Measurements from ENCODE around the gene FAT1. TPM values are rescaled to one million over a fixed set of nuclear protein-coding genes. Genes with fewer than 3 reads are reported as not detected.
"Not testable (repeated sequence)": the region's sequence is repeated elsewhere in the genome, so short reads cannot be mapped to it uniquely, and the experiment has no call there.

FAT1 gene
- total RNA-seq, 2 experiments from 2014 or later = not detected

- intact Hi-C loops (cut with micrococcal nuclease) = no loop called here
- Mint-ChIP-seq H3K4me1 (ENCODE audit: low read depth) (no peaks in the 10 kb centered on the region), H3K4me3 (no peak overlapping the region), H3K36me3 (no peaks in the 10 kb centered on the region), H3K9me3 (no peaks in the 10 kb centered on the region), H3K27me3 (no peaks in the 10 kb centered on the region), H3K27ac (no peak overlapping the region)
- DNase-seq = no peak
- ChIA-PET CTCF (no interaction called here), POLR2A (no interaction called here)
Observed at GRCh38 chr4:186676531-186677161, 47.0 kb downstream of the FAT1 start.

GRCh38 chr4:186669735-186670134 lies 53.9 kb downstream of the FAT1 start:
- no peaks in the 10 kb centered on the region for H3K36me3 Mint-ChIP-seq
- H3K4me3 Mint-ChIP-seq = no peak overlapping the region
- H3K9me3 Mint-ChIP-seq = peaks cover 4% of the 10 kb centered on the region
- intact Hi-C loops (cut with micrococcal nuclease) = no loop called here
- no peak overlapping the region for H3K27ac Mint-ChIP-seq
- ChIA-PET CTCF (no interaction called here), POLR2A (no interaction called here)
- no peaks in the 10 kb centered on the region for H3K27me3 Mint-ChIP-seq
- no peaks in the 10 kb centered on the region for H3K4me1 Mint-ChIP-seq (ENCODE audit: low read depth)
- DNase-seq = no peak

GRCh38 chr4:186669159-186669731 lies 54.4 kb downstream of the FAT1 start:
- Mint-ChIP-seq H3K4me3 (no peak overlapping the region), H3K4me1 (ENCODE audit: low read depth) (no peaks in the 10 kb centered on the region), H3K27ac (no peak overlapping the region), H3K9me3 (peaks cover 4% of the 10 kb centered on the region), H3K27me3 (no peaks in the 10 kb centered on the region), H3K36me3 (no peaks in the 10 kb centered on the region)
- no peak for DNase-seq
- intact Hi-C loops (cut with micrococcal nuclease) = no loop called here
- CTCF ChIA-PET = no interaction called here
- POLR2A ChIA-PET = no interaction called here

GRCh38 chr4:186666750-186667149 lies 56.9 kb downstream of the FAT1 start:
- no peak overlapping the region for H3K4me3 Mint-ChIP-seq
- intact Hi-C loops (cut with micrococcal nuclease) = no loop called here
- CTCF ChIA-PET = no interaction called here
- H3K27ac Mint-ChIP-seq = no peak overlapping the region
- no peaks in the 10 kb centered on the region for H3K27me3 Mint-ChIP-seq
- no peak for DNase-seq
- H3K36me3 Mint-ChIP-seq = no peaks in the 10 kb centered on the region
- H3K4me1 Mint-ChIP-seq (ENCODE audit: low read depth) = no peaks in the 10 kb centered on the region
- POLR2A ChIA-PET = no interaction called here
- H3K9me3 Mint-ChIP-seq = peaks cover 4% of the 10 kb centered on the region

GRCh38 chr4:186666252-186666651 lies 57.4 kb downstream of the FAT1 start:
- CTCF ChIA-PET = no interaction called here
- no peaks in the 10 kb centered on the region for H3K27me3 Mint-ChIP-seq
- DNase-seq = no peak
- POLR2A ChIA-PET = no interaction called here
- peaks cover 4% of the 10 kb centered on the region for H3K9me3 Mint-ChIP-seq
- intact Hi-C loops (cut with micrococcal nuclease) = no loop called here
- H3K4me1 Mint-ChIP-seq (ENCODE audit: low read depth) = no peaks in the 10 kb centered on the region
- H3K27ac Mint-ChIP-seq = no peak overlapping the region
- no peak overlapping the region for H3K4me3 Mint-ChIP-seq
- no peaks in the 10 kb centered on the region for H3K36me3 Mint-ChIP-seq

GRCh38 chr4:186660403-186660802 lies 63.3 kb downstream of the FAT1 start:
- DNase-seq = no peak
- POLR2A ChIA-PET = no interaction called here
- CTCF ChIA-PET = no interaction called here
- Mint-ChIP-seq H3K27ac (no peak overlapping the region), H3K36me3 (no peaks in the 10 kb centered on the region), H3K4me1 (ENCODE audit: low read depth) (no peaks in the 10 kb centered on the region), H3K9me3 (no peaks in the 10 kb centered on the region), H3K4me3 (no peak overlapping the region), H3K27me3 (no peaks in the 10 kb centered on the region)
- intact Hi-C loops (cut with micrococcal nuclease) = no loop called here

- CTCF ChIA-PET = no interaction called here
- Mint-ChIP-seq H3K27me3 (no peaks in the 10 kb centered on the region), H3K4me1 (ENCODE audit: low read depth) (no peaks in the 10 kb centered on the region), H3K9me3 (no peaks in the 10 kb centered on the region), H3K4me3 (no peak overlapping the region), H3K27ac (no peak overlapping the region), H3K36me3 (no peaks in the 10 kb centered on the region)
- POLR2A ChIA-PET = no interaction called here
- DNase-seq = no peak
- intact Hi-C loops (cut with micrococcal nuclease) = no loop called here
Observed at GRCh38 chr4:186659935-186660334, 63.7 kb downstream of the FAT1 start.

- CTCF ChIA-PET, H3K4me3 Mint-ChIP-seq: not testable (repeated sequence)
Observed at GRCh38 chr4:186659456-186659855, 64.2 kb downstream of the FAT1 start.

GRCh38 chr4:186658657-186659056 lies 65.0 kb downstream of the FAT1 start:
- ChIA-PET CTCF (no interaction called here), POLR2A (no interaction called here)
- Mint-ChIP-seq H3K36me3 (no peaks in the 10 kb centered on the region), H3K27ac (no peak overlapping the region), H3K27me3 (no peaks in the 10 kb centered on the region), H3K4me1 (ENCODE audit: low read depth) (no peaks in the 10 kb centered on the region), H3K4me3 (no peak overlapping the region), H3K9me3 (no peaks in the 10 kb centered on the region)
- intact Hi-C loops (cut with micrococcal nuclease) = no loop called here
- DNase-seq = no peak

More at GRCh38 chr4:186659456-186659855, 64.2 kb downstream of the FAT1 start:
- H3K27ac Mint-ChIP-seq; H3K27me3 Mint-ChIP-seq; intact Hi-C loops (cut with micrococcal nuclease); POLR2A ChIA-PET; DNase-seq; H3K4me1 Mint-ChIP-seq (ENCODE audit: low read depth); H3K36me3 Mint-ChIP-seq; H3K9me3 Mint-ChIP-seq: not testable (repeated sequence)

GRCh38 chr4:186657764-186658163 lies 65.9 kb downstream of the FAT1 start:
- H3K27me3 Mint-ChIP-seq = no peaks in the 10 kb centered on the region
- H3K4me1 Mint-ChIP-seq (ENCODE audit: low read depth) = no peaks in the 10 kb centered on the region
- intact Hi-C loops (cut with micrococcal nuclease) = no loop called here
- no peak for DNase-seq
- CTCF ChIA-PET = no interaction called here
- no peak overlapping the region for H3K4me3 Mint-ChIP-seq
- H3K36me3 Mint-ChIP-seq = no peaks in the 10 kb centered on the region
- POLR2A ChIA-PET = no interaction called here
- H3K27ac Mint-ChIP-seq = no peak overlapping the region
- H3K9me3 Mint-ChIP-seq = no peaks in the 10 kb centered on the region

- Mint-ChIP-seq H3K36me3 (no peaks in the 10 kb centered on the region), H3K4me3 (no peak overlapping the region), H3K27me3 (peaks cover 3% of the 10 kb centered on the region), H3K27ac (no peak overlapping the region), H3K4me1 (ENCODE audit: low read depth) (no peaks in the 10 kb centered on the region), H3K9me3 (no peaks in the 10 kb centered on the region)
- ChIA-PET POLR2A (no interaction called here), CTCF (no interaction called here)
- DNase-seq = no peak
- intact Hi-C loops (cut with micrococcal nuclease) = no loop called here
Observed at GRCh38 chr4:186653969-186654368, 69.7 kb downstream of the FAT1 start.

GRCh38 chr4:186651624-186652023 lies 72.0 kb downstream of the FAT1 start:
- Mint-ChIP-seq H3K27ac (no peak overlapping the region), H3K36me3 (no peaks in the 10 kb centered on the region), H3K27me3 (peaks cover 3% of the 10 kb centered on the region), H3K9me3 (no peaks in the 10 kb centered on the region), H3K4me1 (ENCODE audit: low read depth) (no peaks in the 10 kb centered on the region), H3K4me3 (no peak overlapping the region)
- POLR2A ChIA-PET = no interaction called here
- intact Hi-C loops (cut with micrococcal nuclease) = no loop called here
- DNase-seq = no peak
- CTCF ChIA-PET = no interaction called here

GRCh38 chr4:186651181-186651603 lies 72.5 kb downstream of the FAT1 start:
- intact Hi-C loops (cut with micrococcal nuclease) = no loop called here
- Mint-ChIP-seq H3K27me3 (peaks cover 3% of the 10 kb centered on the region), H3K4me1 (ENCODE audit: low read depth) (no peaks in the 10 kb centered on the region), H3K36me3 (no peaks in the 10 kb centered on the region), H3K4me3 (no peak overlapping the region), H3K27ac (no peak overlapping the region), H3K9me3 (no peaks in the 10 kb centered on the region)
- ChIA-PET POLR2A (no interaction called here), CTCF (no interaction called here)
- DNase-seq = no peak
